ENCODE measurements around the gene LRRFIP1.
"Not testable (repeated sequence)": the region's sequence is repeated elsewhere in the genome, so short reads cannot be mapped to it uniquely, and the experiment has no call there.

LRRFIP1 gene

GRCh38 chr2:237746302-237747080 lies 119.1 kb downstream of the LRRFIP1 start:
- no peak for DNase-seq (ENCODE audit: low spot score)

GRCh38 chr2:237747189-237747588 lies 119.8 kb downstream of the LRRFIP1 start:
- no peak for DNase-seq (ENCODE audit: low spot score)

DNA sequence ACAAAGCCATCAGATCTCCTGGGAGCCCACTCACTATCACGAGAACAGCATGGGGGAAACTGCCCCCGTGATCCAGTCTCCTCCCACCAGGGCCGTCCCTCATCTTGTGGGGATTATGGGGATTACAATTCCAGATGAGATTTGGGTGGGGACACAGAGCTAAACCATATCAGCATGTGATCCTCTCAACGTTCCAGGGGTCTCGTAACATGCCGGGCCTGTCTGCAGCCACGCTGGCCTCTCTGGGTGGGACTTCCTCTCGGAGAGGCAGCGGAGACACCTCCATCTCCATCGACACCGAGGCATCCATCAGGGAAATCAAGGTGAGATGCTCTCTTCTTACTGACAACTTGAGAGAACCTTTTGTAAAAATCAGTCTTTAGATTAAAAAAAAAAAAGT lies 121.6 kb downstream of the LRRFIP1 start:
- no peak for DNase-seq (ENCODE audit: low spot score)

DNA sequence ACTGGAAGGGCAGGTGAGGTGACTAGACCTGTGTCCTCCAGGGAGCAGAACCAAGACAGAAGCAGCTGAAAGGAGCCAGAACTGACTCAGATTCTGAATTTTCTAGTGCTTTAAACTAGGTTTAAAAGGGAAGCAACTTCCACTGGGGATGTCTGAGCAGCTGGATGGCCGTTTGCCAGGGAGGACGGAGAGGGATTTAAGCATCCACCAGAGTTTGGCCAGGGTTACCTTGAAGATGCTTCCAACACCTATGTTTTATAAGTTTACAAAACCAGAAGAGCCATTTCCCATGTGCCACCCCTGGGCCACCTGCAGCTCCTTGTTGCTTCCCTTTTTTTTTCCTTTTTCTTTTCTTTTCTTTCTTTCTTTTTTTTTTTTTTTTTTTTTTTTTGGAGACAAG lies 122.6 kb downstream of the LRRFIP1 start:
- no peak for DNase-seq (ENCODE audit: low spot score)

- DNase-seq (ENCODE audit: low spot score), result not testable (repeated sequence)
Observed at GRCh38 chr2:237750441-237750840, 123.1 kb downstream of the LRRFIP1 start.

DNA sequence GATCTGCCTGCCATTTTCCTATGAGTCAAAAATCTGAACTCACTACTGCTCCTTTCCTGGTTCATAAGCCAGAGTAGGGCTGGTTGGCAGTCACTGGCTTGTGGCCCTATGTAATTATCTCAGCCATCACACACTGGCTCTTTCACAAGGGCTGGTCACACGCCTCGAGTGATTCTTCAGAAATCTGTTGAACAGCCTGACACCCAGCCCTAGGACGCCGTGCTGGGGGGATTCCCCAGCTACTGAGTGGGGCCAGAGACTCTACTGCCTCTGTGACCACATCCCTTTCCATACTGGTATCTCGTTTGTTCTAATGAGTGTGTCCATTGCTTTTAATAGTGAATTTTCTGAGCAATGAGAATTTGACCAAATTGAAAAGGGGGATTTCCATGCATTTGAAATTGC lies 125.4 kb downstream of the LRRFIP1 start:
- no peak for DNase-seq (ENCODE audit: low spot score)

DNA sequence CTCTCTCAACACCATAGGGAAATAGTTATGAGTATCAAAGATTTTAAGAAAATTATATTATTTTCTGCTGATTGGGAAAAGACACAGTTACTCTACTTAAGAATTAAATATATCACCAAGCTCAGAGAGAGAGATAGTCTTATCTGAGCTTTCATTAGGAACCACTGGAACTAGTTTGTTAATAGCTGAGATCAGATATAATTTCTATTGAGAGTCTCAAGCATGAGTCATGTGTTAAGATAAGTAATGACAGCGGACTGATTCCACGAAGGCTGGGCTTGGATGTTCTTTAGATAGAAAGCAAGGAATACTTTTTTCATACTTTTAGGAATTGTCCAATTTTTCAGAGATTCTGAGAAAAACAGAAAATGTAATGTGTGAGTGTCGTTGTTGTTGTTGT lies 126.8 kb downstream of the LRRFIP1 start:
- no peak for DNase-seq (ENCODE audit: low spot score)

DNA sequence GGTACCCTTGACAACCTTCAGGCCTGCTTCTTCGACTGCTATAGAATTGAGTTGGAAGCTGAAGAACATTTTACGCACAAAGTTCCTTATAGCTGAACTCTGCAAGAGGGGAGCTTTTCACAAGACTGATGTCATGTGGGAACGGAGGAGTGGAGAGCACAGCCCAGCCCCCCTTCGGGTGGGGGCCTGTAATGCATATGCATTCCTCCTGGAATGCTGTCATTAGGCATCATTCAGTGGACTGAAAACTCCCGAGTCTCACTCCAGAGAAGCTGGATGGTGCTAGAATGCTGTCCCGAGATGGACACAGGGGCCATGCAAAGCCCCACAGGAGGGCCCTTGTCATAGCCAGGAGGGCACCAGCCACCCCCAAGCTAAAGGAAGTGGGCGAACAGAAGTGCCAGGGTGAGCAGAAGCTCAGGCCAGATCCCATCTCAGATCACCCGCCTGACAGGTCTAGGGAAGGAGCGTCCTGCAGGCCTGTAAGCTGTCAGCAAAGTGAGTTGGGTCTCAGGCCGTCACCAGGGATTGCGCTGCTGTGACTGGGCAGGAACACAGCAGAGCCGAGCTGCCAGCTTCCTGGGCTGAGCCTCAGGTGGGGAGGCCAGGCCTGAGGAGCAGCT lies 127.3 kb downstream of the LRRFIP1 start:
- DNase-seq (ENCODE audit: low spot score), result no peak

DNA sequence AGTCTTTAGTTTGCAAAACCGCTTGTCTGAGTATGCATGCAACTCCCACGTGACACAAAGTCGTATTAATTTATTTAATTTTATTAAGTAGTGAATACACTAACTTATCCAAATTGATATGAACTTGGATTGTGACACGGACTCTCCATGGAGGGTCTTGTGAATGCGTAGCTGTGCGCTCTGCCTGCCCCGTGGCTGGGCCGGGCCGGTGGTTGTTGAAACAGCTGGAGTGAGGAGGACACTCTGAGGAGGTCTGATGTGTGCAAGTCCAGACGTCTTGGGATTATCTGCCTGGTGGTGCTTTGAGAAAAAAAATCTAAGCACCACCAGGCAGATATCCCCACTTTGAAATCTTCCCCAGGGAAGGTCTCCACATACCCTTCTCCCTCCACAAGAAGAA lies 130.2 kb downstream of the LRRFIP1 start:
- DNase-seq (ENCODE audit: low spot score), result no peak

DNA sequence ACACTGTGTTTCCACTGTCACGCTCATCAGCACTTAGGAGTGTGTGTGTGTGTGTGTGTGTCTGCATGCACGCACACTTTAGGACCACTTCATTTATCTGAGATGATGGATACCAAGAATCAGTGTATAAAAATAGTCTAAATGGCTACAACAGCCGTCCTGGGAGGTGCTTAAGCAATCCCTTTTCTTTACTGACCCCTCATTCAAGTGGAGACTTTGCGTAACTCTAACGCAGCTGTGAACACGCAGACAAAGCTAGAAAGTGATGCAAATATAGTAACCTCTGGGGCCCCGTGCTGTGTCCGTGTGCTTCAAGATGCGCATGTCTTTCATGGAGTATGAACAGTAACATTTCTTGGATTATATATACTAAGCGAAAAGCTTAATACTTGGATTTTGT lies 130.8 kb downstream of the LRRFIP1 start:
- no peak for DNase-seq (ENCODE audit: low spot score)

- DNase-seq (ENCODE audit: low spot score), result no peak
Observed at GRCh38 chr2:237759176-237759575, 131.8 kb downstream of the LRRFIP1 start.

DNA sequence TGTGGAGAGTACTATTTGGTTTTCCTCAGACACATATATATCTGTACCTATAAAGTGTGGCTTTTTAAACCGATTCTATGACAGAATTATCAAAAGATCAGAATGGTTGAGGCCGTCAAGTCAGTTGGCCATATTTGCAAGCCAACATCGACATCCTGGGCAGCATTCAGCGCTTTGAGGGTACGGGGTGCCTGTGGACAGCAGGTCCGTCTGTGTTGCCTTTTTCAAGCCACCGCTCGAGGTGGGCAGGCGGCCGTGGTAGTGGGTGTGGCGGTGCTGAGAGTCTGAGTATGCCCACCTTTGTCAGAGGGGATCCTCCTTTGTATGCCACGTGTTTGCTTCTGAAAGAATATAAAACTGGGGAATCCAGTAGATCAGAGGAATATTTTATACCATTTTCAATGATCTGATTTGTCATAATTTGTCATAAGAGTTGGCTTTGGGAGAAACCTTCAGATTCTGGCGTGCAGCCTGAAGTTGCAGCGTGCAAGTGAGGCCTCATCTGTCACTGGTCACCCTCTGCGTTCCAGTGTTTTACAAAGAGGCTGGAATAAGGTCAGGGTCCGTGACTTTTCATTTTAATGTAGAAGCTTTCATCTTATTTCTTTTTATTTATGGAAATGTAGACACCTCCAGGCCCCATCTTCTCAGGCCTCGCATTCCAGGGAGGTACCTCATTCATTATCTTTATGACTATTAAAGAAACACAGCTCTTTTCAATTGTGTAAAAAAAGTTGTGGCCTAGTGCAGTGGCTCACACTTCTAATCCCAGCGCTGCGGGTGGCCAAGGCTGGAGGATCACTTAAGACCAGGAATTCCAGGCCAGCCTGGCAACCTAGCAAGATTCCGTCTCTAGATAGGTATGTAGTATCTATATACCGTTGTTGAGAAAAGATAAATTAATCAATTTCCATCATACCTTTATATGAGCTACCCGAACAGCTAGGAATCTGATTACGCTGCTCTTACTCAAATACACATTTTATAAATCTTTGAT lies 133.4 kb downstream of the LRRFIP1 start:
- no peak for DNase-seq (ENCODE audit: low spot score)

DNA sequence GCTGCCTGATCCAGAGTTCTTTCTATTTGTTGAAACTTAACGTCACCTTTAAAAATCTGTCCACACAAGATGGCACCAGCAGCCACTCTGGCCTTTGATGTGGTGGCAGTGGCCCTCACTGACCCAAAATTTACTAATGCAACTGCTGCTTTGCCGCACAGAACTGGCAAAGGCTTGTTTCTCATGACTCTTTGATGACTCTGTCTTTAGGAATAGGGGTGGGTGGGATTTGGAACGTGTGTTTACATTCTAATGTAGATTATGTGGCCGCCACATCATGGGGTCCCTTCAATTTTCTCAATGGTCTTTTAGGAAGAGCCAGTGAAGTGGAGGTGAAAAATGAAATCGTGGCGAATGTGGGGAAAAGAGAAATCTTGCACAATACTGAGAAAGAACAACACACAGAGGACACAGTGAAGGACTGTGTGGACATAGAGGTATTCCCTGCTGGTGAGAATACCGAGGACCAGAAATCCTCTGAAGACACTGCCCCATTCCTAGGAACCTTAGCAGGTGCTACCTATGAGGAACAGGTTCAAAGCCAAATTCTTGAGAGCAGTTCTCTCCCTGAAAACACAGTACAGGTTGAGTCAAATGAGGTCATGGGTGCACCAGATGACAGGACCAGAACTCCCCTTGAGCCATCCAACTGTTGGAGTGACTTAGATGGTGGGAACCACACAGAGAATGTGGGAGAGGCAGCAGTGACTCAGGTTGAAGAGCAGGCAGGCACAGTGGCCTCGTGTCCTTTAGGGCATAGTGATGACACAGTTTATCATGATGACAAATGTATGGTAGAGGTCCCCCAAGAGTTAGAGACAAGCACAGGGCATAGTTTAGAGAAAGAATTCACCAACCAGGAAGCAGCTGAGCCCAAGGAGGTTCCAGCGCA lies 135.2 kb downstream of the LRRFIP1 start:
- peak; percentile 62 for DNase-seq (ENCODE audit: low spot score)

DNA sequence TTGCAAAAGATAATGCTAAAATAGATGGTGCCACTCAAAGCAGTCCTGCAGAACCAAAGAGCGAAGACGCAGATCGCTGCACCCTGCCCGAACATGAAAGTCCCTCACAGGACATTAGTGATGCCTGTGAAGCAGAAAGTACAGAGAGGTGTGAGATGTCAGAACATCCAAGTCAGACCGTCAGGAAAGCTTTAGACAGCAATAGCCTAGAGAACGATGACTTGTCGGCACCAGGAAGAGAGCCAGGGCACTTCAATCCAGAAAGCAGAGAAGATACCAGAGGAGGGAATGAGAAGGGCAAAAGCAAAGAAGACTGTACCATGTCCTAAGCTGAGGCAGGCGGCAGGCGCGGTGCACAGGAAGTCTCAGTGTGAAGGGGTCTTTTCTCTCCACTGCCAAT lies 136.4 kb downstream of the LRRFIP1 start:
- no peak for DNase-seq (ENCODE audit: low spot score)

DNA sequence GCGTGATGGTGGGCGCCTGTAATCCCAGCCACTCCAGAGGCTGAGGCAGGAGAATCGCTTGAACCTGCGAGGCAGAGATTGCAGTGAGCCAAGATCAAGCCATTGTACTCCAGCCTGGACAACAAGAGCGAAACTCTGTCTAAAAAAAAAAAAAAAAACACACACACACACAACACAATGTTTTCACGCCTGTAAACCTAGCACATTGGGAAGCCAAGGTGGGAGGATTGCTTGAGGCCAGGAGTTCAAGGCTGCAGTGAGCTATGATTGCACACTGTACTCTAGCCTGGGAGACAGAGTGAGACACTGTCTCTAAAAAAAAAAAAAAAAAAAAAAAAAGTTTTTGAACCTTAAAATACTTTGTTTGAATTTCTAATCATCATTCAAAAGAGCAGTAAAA lies 137.7 kb downstream of the LRRFIP1 start:
- DNase-seq (ENCODE audit: low spot score), result not testable (repeated sequence)

DNA sequence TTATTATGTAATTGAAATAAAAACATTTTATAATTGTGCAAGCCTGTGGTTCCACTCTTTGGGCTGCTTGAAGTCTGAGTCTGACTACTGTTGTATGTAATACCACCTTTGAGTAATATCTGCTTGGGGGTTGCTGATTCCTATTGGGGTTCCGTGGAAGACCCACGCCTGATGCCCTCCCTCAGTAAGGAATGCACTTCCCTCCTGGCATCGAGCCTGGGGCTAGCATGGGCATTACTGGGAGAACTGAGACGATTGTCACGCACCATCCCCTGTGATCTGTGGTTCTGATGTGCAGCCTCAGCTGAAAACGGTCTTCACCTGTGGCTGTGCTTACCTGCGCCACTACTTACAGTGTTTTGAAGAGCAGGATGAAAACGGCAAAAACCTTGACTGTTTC lies 138.5 kb downstream of the LRRFIP1 start:
- no peak for DNase-seq (ENCODE audit: low spot score)

- DNase-seq (ENCODE audit: low spot score), result no peak
Observed at GRCh38 chr2:237766340-237766739, 139.0 kb downstream of the LRRFIP1 start.

- no peak for DNase-seq (ENCODE audit: low spot score)
Observed at GRCh38 chr2:237772513-237772912, 145.1 kb downstream of the LRRFIP1 start.

GRCh38 chr2:237773826-237774225 lies 146.4 kb downstream of the LRRFIP1 start:
- no peak for DNase-seq (ENCODE audit: low spot score)

DNA sequence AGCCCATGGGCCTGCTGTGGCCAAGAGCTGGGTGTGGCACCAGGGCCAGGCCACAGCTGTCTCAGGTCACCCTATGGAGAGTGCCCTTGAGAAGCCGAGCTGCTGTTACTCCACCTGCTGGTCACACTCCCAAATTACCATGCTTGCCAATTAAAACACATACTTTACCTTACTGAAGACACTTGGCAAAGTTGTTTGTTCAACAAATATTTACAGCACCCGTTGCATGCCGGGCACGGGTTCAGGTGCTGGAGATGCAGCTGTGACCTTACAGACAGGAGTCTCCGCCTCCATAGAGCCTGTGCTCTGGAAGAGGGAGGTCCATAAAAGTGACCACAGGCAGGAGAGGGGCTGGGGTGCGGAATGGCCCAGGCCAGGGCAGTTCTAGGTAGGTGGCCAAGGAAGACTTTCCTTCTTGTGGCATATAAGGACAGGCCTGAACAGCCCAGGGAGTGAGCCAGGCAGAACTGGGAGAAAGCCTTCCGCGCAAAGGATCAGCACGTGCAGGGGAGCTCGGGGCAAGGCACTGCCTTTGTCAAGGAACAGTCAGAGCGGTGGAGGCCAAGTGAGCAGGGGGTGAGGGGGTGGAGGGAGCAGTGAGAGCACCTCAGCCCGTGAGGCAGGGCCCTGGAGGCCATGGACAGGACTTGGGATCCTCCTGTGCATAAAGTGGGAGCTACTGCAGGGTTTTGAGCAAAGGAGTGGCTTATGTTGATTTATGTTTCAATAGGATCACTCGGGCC lies 147.6 kb downstream of the LRRFIP1 start:
- peak; percentile 57 for DNase-seq (ENCODE audit: low spot score)

GRCh38 chr2:237779521-237779920 lies 152.1 kb downstream of the LRRFIP1 start:
- no peak for DNase-seq (ENCODE audit: low spot score)

Data from SW480 (cell line).